HFFc6 (cell line): ENCODE measurements around the gene CDK15. TPM values are rescaled to one million over a fixed set of nuclear protein-coding genes. Genes with fewer than 3 reads are reported as not detected.

Source experiments
- DNase-seq: peaks from one replicate; pipeline ENCODE4 v3.0.0-alpha.2; 2018
- H3K27ac Mint-ChIP-seq: 2 replicates; pipeline ENCODE4 v1.8.0; 2020; ENCODE audit warnings: mild to moderate bottlenecking, mixed read lengths
- H3K27me3 Mint-ChIP-seq: 2 replicates; pipeline ENCODE4 v1.8.0; 2021; ENCODE audit warnings: mild to moderate bottlenecking, moderate library complexity, mixed read lengths; ENCODE audit not compliant: insufficient read depth
- H3K36me3 Mint-ChIP-seq: 2 replicates; pipeline ENCODE4 v1.8.0; 2021; ENCODE audit warnings: low read depth, mixed read lengths
- H3K4me1 Mint-ChIP-seq: 2 replicates; pipeline ENCODE4 v1.8.0; 2020; ENCODE audit warnings: low read depth, mixed read lengths
- H3K4me3 Mint-ChIP-seq: 2 replicates; pipeline ENCODE4 v1.8.0; 2020; ENCODE audit warnings: mild to moderate bottlenecking, moderate library complexity, mixed read lengths
- H3K9me3 Mint-ChIP-seq: 2 replicates; pipeline ENCODE4 v1.8.0; 2020; ENCODE audit warnings: mild to moderate bottlenecking, mixed read lengths
- total RNA-seq, 6 experiments: library from RNA; stranded (reverse); fragmentation: NEBNext Ultra II Directional; extraction: Animal tissue kit (Norgen Biotek cat#: 25700); gene quantifications; 2 replicates in 1 of 6; 3 replicates in 5 of 6; pipeline ENCODE4 v1.2.3, GENCODE V29; 2021
- TF ChIP-seq, protein P1 (sequence below): fragments of 200-600 bp; sonication (generic); IDR thresholded peaks from 2 replicates; pipeline ENCODE4 v1.5.0; 2021; ENCODE audit warnings: antibody characterized with exemption, mild to moderate bottlenecking

CDK15 gene
- total RNA-seq, 6 experiments from 2014 or later: 21.7 to 59.8 (median 49.4) TPM

DNA sequence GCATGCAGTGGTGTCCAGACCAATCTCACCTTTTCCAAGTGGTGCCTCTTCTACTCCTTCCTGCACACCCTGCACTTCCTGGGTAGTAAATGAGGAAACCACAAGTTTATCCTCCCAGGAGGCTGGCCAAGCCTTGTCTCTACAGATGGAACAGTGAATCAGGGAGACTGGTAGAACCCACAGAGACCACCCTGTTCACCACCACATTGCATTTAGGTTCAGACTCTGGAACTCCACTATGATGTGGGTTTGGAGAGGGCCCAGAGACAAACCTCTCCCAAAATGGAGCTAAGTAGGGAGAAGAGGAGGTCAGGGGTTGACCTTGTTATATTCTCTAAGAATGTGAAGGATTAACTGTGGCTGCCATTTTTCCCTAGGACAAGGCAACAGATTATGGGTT lies 124.5 kb downstream of the CDK15 start:
- TF ChIP-seq, protein P1, sequence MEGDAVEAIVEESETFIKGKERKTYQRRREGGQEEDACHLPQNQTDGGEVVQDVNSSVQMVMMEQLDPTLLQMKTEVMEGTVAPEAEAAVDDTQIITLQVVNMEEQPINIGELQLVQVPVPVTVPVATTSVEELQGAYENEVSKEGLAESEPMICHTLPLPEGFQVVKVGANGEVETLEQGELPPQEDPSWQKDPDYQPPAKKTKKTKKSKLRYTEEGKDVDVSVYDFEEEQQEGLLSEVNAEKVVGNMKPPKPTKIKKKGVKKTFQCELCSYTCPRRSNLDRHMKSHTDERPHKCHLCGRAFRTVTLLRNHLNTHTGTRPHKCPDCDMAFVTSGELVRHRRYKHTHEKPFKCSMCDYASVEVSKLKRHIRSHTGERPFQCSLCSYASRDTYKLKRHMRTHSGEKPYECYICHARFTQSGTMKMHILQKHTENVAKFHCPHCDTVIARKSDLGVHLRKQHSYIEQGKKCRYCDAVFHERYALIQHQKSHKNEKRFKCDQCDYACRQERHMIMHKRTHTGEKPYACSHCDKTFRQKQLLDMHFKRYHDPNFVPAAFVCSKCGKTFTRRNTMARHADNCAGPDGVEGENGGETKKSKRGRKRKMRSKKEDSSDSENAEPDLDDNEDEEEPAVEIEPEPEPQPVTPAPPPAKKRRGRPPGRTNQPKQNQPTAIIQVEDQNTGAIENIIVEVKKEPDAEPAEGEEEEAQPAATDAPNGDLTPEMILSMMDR: no peak
- Mint-ChIP-seq H3K27me3 (no peaks in the 10 kb centered on the region; the same call in 1 of the 2 replicates), H3K27ac (0 out of 2 replicates have a peak overlapping the region, but pooled peaks have one; percentile 6), H3K4me3 (no peak overlapping the region), H3K9me3 (peaks cover 4% of the 10 kb centered on the region; the same call in 1 of the 2 replicates), H3K4me1 (peaks cover 48% of the 10 kb centered on the region), H3K36me3 (0 out of 2 replicates have a peak, but pooled peaks cover 5% of the 10 kb centered on the region)
- no peak for DNase-seq

DNA sequence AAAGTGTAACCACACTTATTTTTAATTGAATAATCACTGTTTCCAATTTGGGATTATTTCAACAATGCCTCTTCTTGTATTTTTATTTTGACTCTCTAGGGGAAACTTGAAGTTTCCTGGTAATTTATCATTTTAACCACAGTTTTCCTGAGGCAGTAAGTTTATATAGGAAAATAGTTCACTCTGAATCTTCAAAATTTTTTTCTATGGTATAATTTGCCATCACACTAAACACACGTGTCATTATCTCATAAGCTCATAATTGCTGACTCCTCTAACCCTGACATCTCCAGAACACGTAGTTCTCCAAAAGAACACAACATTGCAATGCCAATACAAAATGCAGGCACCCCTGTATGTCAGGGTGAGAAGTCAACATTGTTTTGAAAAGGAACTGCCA lies 125.1 kb downstream of the CDK15 start:
- TF ChIP-seq, protein P1: no peak
- Mint-ChIP-seq H3K36me3 (0 out of 2 replicates have a peak, but pooled peaks cover 5% of the 10 kb centered on the region), H3K9me3 (peaks cover 4% of the 10 kb centered on the region; the same call in 1 of the 2 replicates), H3K4me1 (peaks cover 43% of the 10 kb centered on the region), H3K27ac (peak overlapping the region; percentile 90), H3K27me3 (no peaks in the 10 kb centered on the region; the same call in 1 of the 2 replicates), H3K4me3 (peak overlapping the region; percentile 74; the same call in 1 of the 2 replicates)
- no peak for DNase-seq

DNA sequence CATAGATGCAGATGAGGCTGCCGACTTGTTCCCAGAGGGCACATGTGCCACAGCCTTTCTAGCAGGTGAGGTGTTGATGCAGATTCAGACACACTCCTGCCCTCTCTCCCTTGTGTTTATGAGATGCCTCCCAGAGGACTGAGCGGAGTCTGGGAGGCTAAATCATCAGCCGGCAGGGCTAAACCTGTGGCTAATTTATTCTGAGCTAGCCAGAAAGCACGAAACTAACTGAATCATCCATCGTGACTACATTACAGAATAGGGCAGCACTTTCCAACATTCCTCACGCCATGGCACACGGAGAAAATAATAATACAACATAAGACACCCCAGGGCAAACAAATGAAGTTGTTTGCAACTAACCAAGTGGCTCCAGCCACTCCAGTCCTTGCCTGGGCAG lies 125.6 kb downstream of the CDK15 start:
- TF ChIP-seq, protein P1: no peak
- peak; percentile 78 for DNase-seq
- Mint-ChIP-seq H3K27ac (peak overlapping the region; percentile 90), H3K4me1 (peaks cover 43% of the 10 kb centered on the region), H3K9me3 (peaks cover 4% of the 10 kb centered on the region; the same call in 1 of the 2 replicates), H3K4me3 (peak overlapping the region; percentile 74), H3K36me3 (0 out of 2 replicates have a peak, but pooled peaks cover 5% of the 10 kb centered on the region), H3K27me3 (no peaks in the 10 kb centered on the region; the same call in 1 of the 2 replicates)

DNA sequence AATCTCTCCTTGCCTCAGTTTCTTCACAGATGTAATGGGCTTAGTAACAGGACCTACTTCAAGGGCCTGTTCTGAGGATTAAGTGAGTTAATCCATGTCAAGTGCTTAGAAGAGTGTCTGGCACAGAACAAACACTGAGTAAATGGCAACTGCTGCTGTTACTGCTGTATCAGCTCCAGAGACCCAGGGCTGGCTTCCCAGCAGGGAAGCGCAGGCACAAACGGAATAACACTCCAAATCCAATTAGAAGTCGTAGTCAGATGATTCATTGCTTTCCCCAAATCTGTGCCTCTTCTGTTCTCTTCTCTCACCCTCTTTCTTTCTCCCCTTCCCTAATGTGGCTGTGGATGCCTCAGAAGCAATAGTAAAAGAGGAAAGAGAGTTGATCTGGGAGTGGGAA lies 126.2 kb downstream of the CDK15 start:
- 0 out of 2 replicates have a peak, but pooled peaks cover 5% of the 10 kb centered on the region for H3K36me3 Mint-ChIP-seq
- DNase-seq: no peak
- no peaks in the 10 kb centered on the region; the same call in none of the 2 replicates for H3K27me3 Mint-ChIP-seq
- H3K4me1 Mint-ChIP-seq: peaks cover 46% of the 10 kb centered on the region
- TF ChIP-seq, protein P1: no peak
- peak overlapping the region; percentile 90 for H3K27ac Mint-ChIP-seq
- H3K4me3 Mint-ChIP-seq: no peak overlapping the region; the same call in 1 of the 2 replicates
- H3K9me3 Mint-ChIP-seq: peaks cover 4% of the 10 kb centered on the region; the same call in 1 of the 2 replicates

DNA sequence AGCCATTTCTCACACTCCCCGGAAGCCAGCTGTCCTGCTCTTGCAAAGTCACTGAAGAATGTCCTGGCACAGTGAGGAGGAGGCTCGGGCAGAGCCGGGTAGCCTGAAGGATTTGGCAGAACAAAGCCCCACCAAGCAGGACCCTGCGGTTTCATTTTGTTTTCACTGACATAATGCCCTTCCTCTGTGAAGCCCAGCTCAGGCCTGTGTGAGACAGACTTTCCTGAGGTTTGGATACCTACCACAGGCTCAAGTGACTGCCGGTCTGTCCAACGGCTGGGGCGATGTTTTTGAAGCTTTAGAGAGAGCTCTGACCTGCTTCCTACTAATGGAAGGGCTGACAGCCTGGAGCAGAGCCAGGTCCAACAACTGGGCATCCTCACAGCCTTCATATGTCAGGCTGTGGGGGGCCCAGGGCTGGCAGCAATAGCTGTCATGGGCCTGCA lies 127.5 kb downstream of the CDK15 start:
- no peak for DNase-seq
- Mint-ChIP-seq H3K27me3 (no peaks in the 10 kb centered on the region; the same call in none of the 2 replicates), H3K4me1 (peaks cover 59% of the 10 kb centered on the region), H3K9me3 (peaks cover 4% of the 10 kb centered on the region; the same call in 1 of the 2 replicates), H3K4me3 (no peak overlapping the region), H3K36me3 (0 out of 2 replicates have a peak, but pooled peaks cover 5% of the 10 kb centered on the region), H3K27ac (no peak overlapping the region)
- TF ChIP-seq, protein P1: no peak
